IMR-90 (cell line): ENCODE measurements around the gene AGBL5. TPM values are rescaled to one million over a fixed set of nuclear protein-coding genes. Genes with fewer than 3 reads are reported as not detected.

Experiments used
- ATAC-seq: fragments of 200-7000 bp; cut with Tn5 transposase; 2 replicates; pipeline ENCODE4 v1.9.1; 2020; ENCODE audit warnings: low read depth, mild to moderate bottlenecking, moderate library complexity
- BruUV-seq: library from RNA; stranded (reverse); fragments of 400-500 nt; replicated peaks from 2 replicates; lab custom pipeline; 2021; lab: Mats Ljungman, UMichigan
- CTCF ChIA-PET: fragments of 300-600 bp; formaldehyde crosslinking; extraction: SDS; loops from one replicate; lab custom pipeline; 2021; ENCODE audit warnings: antibody characterized with exemption; lab: Yijun Ruan, JAX
- POLR2A ChIA-PET: fragments of 300-600 bp; sonication (Branson Sonifier 250); formaldehyde crosslinking; loops from one replicate; lab custom pipeline; 2022; ENCODE audit warnings: antibody characterized with exemption; ENCODE audit not compliant: unreplicated experiment; lab: Charles Lee
- DNase-seq: peaks from one replicate; pipeline ENCODE4 v3.0.0; 2013
- H2AFZ ChIP-seq: replicated peaks from 2 replicates; pipeline ENCODE3; 2013; ENCODE audit warnings: low read length, mild to moderate bottlenecking; ENCODE audit not compliant: poor library complexity
- H2AK5ac ChIP-seq: 2 replicates; pipeline ENCODE4 v1.6.1; 2013; ENCODE audit warnings: low read depth, low read length, inconsistent platforms
- H2AK9ac ChIP-seq: replicated peaks from 2 replicates; pipeline ENCODE3; 2013; ENCODE audit warnings: mild to moderate bottlenecking, low read depth, low read length, moderate library complexity; ENCODE audit not compliant: poor library complexity
- H2BK120ac ChIP-seq: 2 replicates; pipeline ENCODE4 v1.6.1; 2013; ENCODE audit warnings: low read depth, low read length, inconsistent platforms
- H2BK15ac ChIP-seq: 3 replicates; pipeline ENCODE4 v1.6.1; 2013; ENCODE audit warnings: low read depth, low read length, inconsistent platforms
- H2BK20ac ChIP-seq: 2 replicates; pipeline ENCODE4 v1.6.1; 2013; ENCODE audit warnings: low read depth, mild to moderate bottlenecking, inconsistent platforms, low read length, moderate library complexity
- H2BK5ac ChIP-seq: 2 replicates; pipeline ENCODE4 v1.6.1; 2013; ENCODE audit warnings: mild to moderate bottlenecking, low read depth, low read length, inconsistent platforms; ENCODE audit not compliant: poor library complexity, severe bottlenecking
- H3K14ac ChIP-seq: replicated peaks from 2 replicates; pipeline ENCODE4 v1.6.1; 2013; ENCODE audit warnings: low read depth, low read length, inconsistent platforms
- H3K18ac ChIP-seq: 2 replicates; pipeline ENCODE4 v1.6.1; 2013; ENCODE audit warnings: low read depth, low read length, control low read depth
- H3K23ac ChIP-seq: 2 replicates; pipeline ENCODE4 v1.6.1; 2013; ENCODE audit warnings: low read depth, low read length, inconsistent platforms
- H3K27ac ChIP-seq: 2 replicates; pipeline ENCODE4 v1.5.1; 2013; ENCODE audit warnings: mild to moderate bottlenecking, control low read depth, low read length; ENCODE audit not compliant: insufficient read depth
- H3K27me3 ChIP-seq: 2 replicates; pipeline ENCODE4 v1.6.1; 2013; ENCODE audit warnings: low read length; ENCODE audit not compliant: control insufficient read depth, insufficient read depth
- H3K36me3 ChIP-seq: 2 replicates; pipeline ENCODE4 v1.6.1; 2013; ENCODE audit warnings: low read length, mixed read lengths; ENCODE audit not compliant: control insufficient read depth, insufficient read depth
- H3K4ac ChIP-seq: 2 replicates; pipeline ENCODE4 v1.6.1; 2013; ENCODE audit warnings: low read depth, low read length, inconsistent platforms
- H3K4me1 ChIP-seq: 2 replicates; pipeline ENCODE4 v1.6.1; 2013; ENCODE audit warnings: low read length, mixed read lengths; ENCODE audit not compliant: control insufficient read depth, insufficient read depth
- H3K4me2 ChIP-seq: 2 replicates; pipeline ENCODE4 v1.6.1; 2013; ENCODE audit warnings: low read depth, mild to moderate bottlenecking, control low read depth, low read length, moderate library complexity
- H3K4me3 ChIP-seq: 2 replicates; pipeline ENCODE4 v1.5.1; 2013; ENCODE audit warnings: low read depth, mild to moderate bottlenecking, control low read depth, low read length, moderate library complexity; ENCODE audit not compliant: insufficient read depth
- H3K56ac ChIP-seq: 2 replicates; pipeline ENCODE4 v1.6.1; 2013; ENCODE audit warnings: low read length, inconsistent platforms; ENCODE audit not compliant: insufficient read depth; ENCODE audit errors: extremely low read depth
- H3K79me1 ChIP-seq, 2 experiments: 2 replicates each; pipeline ENCODE4 v1.6.1; 2013; ENCODE audit warnings: low read length in 2 of 2, inconsistent platforms in 1 of 2, low read depth in 1 of 2
- H3K9ac ChIP-seq: 2 replicates; pipeline ENCODE4 v1.6.1; 2013; ENCODE audit warnings: low read depth, low read length, control low read depth
- H3K9me1 ChIP-seq: 2 replicates; pipeline ENCODE4 v1.6.1; 2013; ENCODE audit warnings: low read length, inconsistent platforms; ENCODE audit not compliant: insufficient read depth
- H3K9me3 ChIP-seq: 2 replicates; pipeline ENCODE4 v1.6.1; 2013; ENCODE audit warnings: low read length; ENCODE audit not compliant: control insufficient read depth, insufficient read depth
- H4K20me1 ChIP-seq: 2 replicates; pipeline ENCODE4 v1.6.1; 2013; ENCODE audit warnings: low read length, inconsistent platforms; ENCODE audit not compliant: insufficient read depth
- H4K5ac ChIP-seq: 2 replicates; pipeline ENCODE4 v1.6.1; 2013; ENCODE audit warnings: mild to moderate bottlenecking, low read depth, low read length, control low read depth
- H4K8ac ChIP-seq, 2 experiments: 2 replicates each; pipeline ENCODE4 v1.6.1; 2013; ENCODE audit warnings: low read depth in 2 of 2, low read length in 2 of 2, control low read depth in 1 of 2, inconsistent platforms in 1 of 2
- H4K91ac ChIP-seq: 2 replicates; pipeline ENCODE4 v1.6.1; 2013; ENCODE audit warnings: low read depth, low read length, inconsistent platforms; ENCODE audit not compliant: insufficient read depth
- BHLHE40 ChIP-seq: fragments of 150-350 bp; IDR thresholded peaks from 2 replicates; pipeline ENCODE4 v1.6.1; 2016; ENCODE audit warnings: mild to moderate bottlenecking, low read depth, low read length
- CEBPB ChIP-seq: IDR thresholded peaks from 2 replicates; pipeline ENCODE4 v1.6.1; 2012; ENCODE audit warnings: low read depth, low read length, improper control_type of control experiment
- CHD1 ChIP-seq: IDR thresholded peaks from 2 replicates; pipeline ENCODE4 v1.6.1; 2012; ENCODE audit warnings: low read depth, low read length, improper control_type of control experiment
- CTCF ChIP-seq: conservative IDR thresholded peaks from 2 replicates; pipeline ENCODE4 v1.5.1; 2012; ENCODE audit warnings: mild to moderate bottlenecking, low read depth, low read length, improper control_type of control experiment
- ELK1 ChIP-seq: fragments of 150-350 bp; IDR thresholded peaks from 2 replicates; pipeline ENCODE4 v1.6.1; 2016; ENCODE audit warnings: low read depth, mild to moderate bottlenecking, low read length, moderate library complexity, borderline replicate concordance
- MAFK ChIP-seq: IDR thresholded peaks from 2 replicates; pipeline ENCODE4 v1.6.1; 2012; ENCODE audit warnings: low read depth, low read length, improper control_type of control experiment
- MAZ ChIP-seq: IDR thresholded peaks from 2 replicates; pipeline ENCODE4 v1.6.1; 2012; ENCODE audit warnings: low read depth, mild to moderate bottlenecking, low read length, improper control_type of control experiment, moderate library complexity, borderline replicate concordance
- MXI1 ChIP-seq: IDR thresholded peaks from 2 replicates; pipeline ENCODE4 v1.6.1; 2012; ENCODE audit warnings: low read depth, mild to moderate bottlenecking, low read length, moderate library complexity, borderline replicate concordance
- NFE2L2 ChIP-seq: fragments of 150-350 bp; IDR thresholded peaks from 2 replicates; pipeline ENCODE4 v1.6.1; 2016; ENCODE audit warnings: low read depth, mild to moderate bottlenecking, low read length
- POLR2A ChIP-seq: IDR thresholded peaks from 2 replicates; pipeline ENCODE4 v1.6.1; 2012; ENCODE audit warnings: mild to moderate bottlenecking, low read depth, low read length
- RAD21 ChIP-seq: IDR thresholded peaks from 2 replicates; pipeline ENCODE4 v1.6.1; 2012; ENCODE audit warnings: low read length, improper control_type of control experiment
- RCOR1 ChIP-seq: IDR thresholded peaks from 2 replicates; pipeline ENCODE4 v1.6.1; 2012; ENCODE audit warnings: mild to moderate bottlenecking, low read length, improper control_type of control experiment; ENCODE audit not compliant: insufficient replicate concordance
- RFX5 ChIP-seq: IDR thresholded peaks from 2 replicates; pipeline ENCODE4 v1.8.0; 2012; ENCODE audit warnings: low read depth, mild to moderate bottlenecking, low read length, moderate library complexity
- SMC3 ChIP-seq: fragments of 150-350 bp; IDR thresholded peaks from 2 replicates; pipeline ENCODE4 v1.6.1; 2016; ENCODE audit warnings: low read depth, mild to moderate bottlenecking, antibody characterized with exemption, low read length, moderate library complexity
- USF2 ChIP-seq: fragments of 150-350 bp; IDR thresholded peaks from 2 replicates; pipeline ENCODE4 v1.6.1; 2017; ENCODE audit warnings: mild to moderate bottlenecking, antibody characterized with exemption, low read length, low read depth
- WGBS, 2 experiments: methylation state at CpG; one replicate each; pipeline versions ENCODE4 v1.1.5 to v1.1.7; 2013; ENCODE audit warnings: missing lambda C conversion rate in 2 of 2; ENCODE audit not compliant: insufficient read length in 1 of 2; ENCODE audit errors: extremely low coverage in 2 of 2; 5-methylcytosine and 5-hydroxymethylcytosine counted together
- dilution Hi-C: fragments of 300-500 bp; cut with HindIII; formaldehyde crosslinking; loops from one replicate; pipeline ENCODE4 v1.14.3; 2018; ENCODE audit warnings: low sequenced_read_pairs; ENCODE audit not compliant: unreplicated experiment
- in situ Hi-C: fragments of 300-500 bp; cut with MboI; formaldehyde crosslinking; loops from 3 replicates; pipeline ENCODE4 v1.14.3; 2019; ENCODE audit warnings: low sequenced_read_pairs, inconsistent platforms, mixed read lengths
- intact Hi-C: fragments of 100-400 bp; cut with micrococcal nuclease; formaldehyde crosslinking; loops from 2 replicates; pipeline ENCODE4 v1.10.0; 2022
- polyA plus RNA-seq, 3 experiments: library from polyadenylated mRNA; depleted of rRNA; stranded (reverse); fragments of >200 nt; gene quantifications; 2 replicates each; pipeline ENCODE4 v1.2.3, GENCODE V29; 2012; ENCODE audit warnings: low replicate concordance in 1 of 3
- total RNA-seq: library from RNA; depleted of rRNA; stranded (reverse); fragments of >200 nt; gene quantifications from 2 replicates; pipeline ENCODE4 v1.2.3, GENCODE V29; 2012

The AGBL5 gene
- total and polyA plus RNA-seq, 2 of the 4 experiments (the other 2 are of a cell fraction), result 19.0 to 26.2 TPM

DNA sequence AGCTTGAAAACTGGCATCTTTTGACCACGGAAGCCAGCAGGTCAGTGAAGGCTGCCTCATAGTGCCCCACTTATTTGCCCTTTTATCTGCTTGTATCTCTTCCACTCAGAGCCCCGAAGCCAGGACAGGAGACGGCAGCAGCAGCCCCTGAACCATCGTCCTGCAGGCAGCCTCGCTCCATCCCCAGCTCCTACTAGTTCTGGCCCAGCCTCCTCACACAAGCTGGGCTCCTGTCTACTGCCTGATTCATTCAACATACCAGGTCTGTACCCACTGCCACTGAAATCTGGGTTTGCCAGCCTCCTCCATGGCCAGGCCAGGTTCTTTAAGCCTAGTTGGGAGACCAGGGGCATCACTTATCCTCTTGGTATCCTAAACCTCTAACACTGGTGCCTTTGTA is 15.9 kb downstream of the AGBL5 start:
- dilution Hi-C loops, result no loop called here
- 94% methylated on average over 3 of the region's 5 CpGs; no CpG with 5 or more reads in 1 of the 2 experiments for WGBS, 2 experiments
- H3K9me3 ChIP-seq, result no peaks in the 10 kb centered on the region

More for the DNA sequence above, 15.9 kb downstream of the AGBL5 start:
- H3K9me1 ChIP-seq, result peaks cover 31% of the 10 kb centered on the region; the same call in 1 of the 2 replicates
- no peak overlapping the region for H2BK5ac ChIP-seq
- H3K4me2 ChIP-seq, result no peak overlapping the region
- ATAC-seq (no peak), DNase-seq (no peak)
- no peak for TF ChIP-seq USF2
- no peak for TF ChIP-seq CEBPB
- no peak for TF ChIP-seq CTCF
- no peak for TF ChIP-seq MAZ
- TF ChIP-seq ELK1, result no peak
- TF ChIP-seq CHD1, result no peak
- no peak for TF ChIP-seq RFX5
- no peak for TF ChIP-seq BHLHE40
- no peak for TF ChIP-seq MAFK
- no peak for TF ChIP-seq RAD21
- TF ChIP-seq POLR2A, result no peak
- TF ChIP-seq NFE2L2, result no peak
- TF ChIP-seq RCOR1, result no peak
- no peak for TF ChIP-seq SMC3
- TF ChIP-seq MXI1, result no peak
- no peak overlapping the region for H4K8ac ChIP-seq
- H2AK9ac ChIP-seq, result no peak overlapping the region
- CTCF ChIA-PET, result no interaction called here
- H4K20me1 ChIP-seq, result peaks cover 20% of the 10 kb centered on the region
- no peak overlapping the region for H3K14ac ChIP-seq
- H3K4me3 ChIP-seq, result no peak overlapping the region
- in situ Hi-C loops, result no loop called here
- H3K36me3 ChIP-seq, result peaks cover 35% of the 10 kb centered on the region
- no peak overlapping the region for H3K4ac ChIP-seq
- H2AK5ac ChIP-seq, result no peak overlapping the region
- no peak overlapping the region for H2BK15ac ChIP-seq
- H2AFZ ChIP-seq, result no peak overlapping the region
- H3K4me1 ChIP-seq, result peaks cover 18% of the 10 kb centered on the region; the same call in 1 of the 2 replicates
- H3K9ac ChIP-seq, result no peak overlapping the region
- no peak overlapping the region for H3K56ac ChIP-seq
- intact Hi-C loops, result no loop called here
- H4K5ac ChIP-seq, result no peak overlapping the region
- POLR2A ChIA-PET, result interaction anchor here (1.3 kb wide), 1 partner anchor 9 kb away, joined by 3 read pairs; no protein-coding TSS in a partner anchor
- H3K18ac ChIP-seq, result no peak overlapping the region
- BruUV-seq, result no TSS peak
- no peak overlapping the region for H3K23ac ChIP-seq
- no peaks in the 10 kb centered on the region for H3K27me3 ChIP-seq
- no peak overlapping the region for H3K27ac ChIP-seq
- H4K91ac ChIP-seq, result no peak overlapping the region
- H2BK120ac ChIP-seq, result no peak overlapping the region
- peaks cover 58 to 81% of the 10 kb centered on the region in 2 experiments for H3K79me1 ChIP-seq
- H2BK20ac ChIP-seq, result no peak overlapping the region
